Activated effector memory CD4-positive, alpha-beta T cell treated with Interleukin-2 at 50 U/mL for 16 hours (primary cell): Measurements from ENCODE around the gene GABRA4.

Experiments used
- DNase-seq: peaks from one replicate; pipeline ENCODE4 v3.0.0-alpha.2; 2020

GABRA4 gene

DNA sequence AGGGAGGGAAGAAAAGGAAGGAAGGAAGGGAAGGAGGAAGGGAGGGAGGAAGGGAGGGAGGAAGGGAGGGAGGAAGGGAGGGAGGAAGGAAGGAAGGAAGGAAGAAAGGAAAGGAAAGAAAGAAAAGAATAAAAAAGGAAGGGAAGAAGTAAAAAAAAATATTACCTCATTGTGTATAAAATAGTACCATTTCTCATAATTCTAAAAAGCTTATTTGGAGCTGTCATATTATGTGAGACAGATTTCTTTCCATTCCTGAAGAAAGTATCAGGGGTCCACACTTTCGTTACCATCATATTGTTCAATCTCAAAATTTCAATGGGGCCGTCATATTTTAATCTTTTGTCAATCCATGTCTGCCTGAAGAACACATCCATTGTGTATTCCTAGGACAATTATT is 16.1 kb downstream of the GABRA4 start:
- no peak for DNase-seq

DNA sequence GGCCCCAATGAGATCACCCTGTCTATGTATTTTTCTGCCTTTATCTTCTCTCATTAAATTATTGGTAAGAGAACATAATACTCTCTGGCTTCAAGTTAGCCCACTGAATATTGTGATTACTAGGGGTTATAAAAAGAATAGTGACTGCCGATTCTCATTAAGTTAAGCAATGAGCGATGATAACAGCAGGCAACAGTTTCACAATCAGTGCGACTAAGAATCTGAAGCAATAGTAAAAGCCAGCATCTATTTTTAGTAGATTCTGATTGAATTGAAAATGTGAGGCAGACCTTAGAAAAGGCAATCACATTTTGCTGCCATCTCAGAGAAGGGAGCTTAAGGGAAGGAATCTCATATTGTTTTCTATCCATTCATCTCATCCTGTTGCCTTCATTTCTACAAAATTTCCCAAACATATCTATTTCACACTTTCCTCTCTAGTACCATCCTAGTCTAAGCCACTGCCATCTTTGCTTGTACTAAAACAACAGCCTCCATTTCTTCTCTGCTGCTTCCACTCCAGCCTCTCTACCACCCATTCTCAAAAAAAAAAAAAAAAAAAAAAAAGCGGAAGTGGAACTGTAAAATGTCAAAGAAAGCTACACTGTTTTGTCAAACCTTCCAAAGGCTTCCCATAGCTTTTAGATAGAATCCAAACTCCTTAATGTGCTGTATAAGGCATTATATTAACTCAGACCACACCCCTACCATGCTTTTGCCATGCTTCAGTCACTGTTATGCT is 17.4 kb downstream of the GABRA4 start:
- DNase-seq = no peak

DNA sequence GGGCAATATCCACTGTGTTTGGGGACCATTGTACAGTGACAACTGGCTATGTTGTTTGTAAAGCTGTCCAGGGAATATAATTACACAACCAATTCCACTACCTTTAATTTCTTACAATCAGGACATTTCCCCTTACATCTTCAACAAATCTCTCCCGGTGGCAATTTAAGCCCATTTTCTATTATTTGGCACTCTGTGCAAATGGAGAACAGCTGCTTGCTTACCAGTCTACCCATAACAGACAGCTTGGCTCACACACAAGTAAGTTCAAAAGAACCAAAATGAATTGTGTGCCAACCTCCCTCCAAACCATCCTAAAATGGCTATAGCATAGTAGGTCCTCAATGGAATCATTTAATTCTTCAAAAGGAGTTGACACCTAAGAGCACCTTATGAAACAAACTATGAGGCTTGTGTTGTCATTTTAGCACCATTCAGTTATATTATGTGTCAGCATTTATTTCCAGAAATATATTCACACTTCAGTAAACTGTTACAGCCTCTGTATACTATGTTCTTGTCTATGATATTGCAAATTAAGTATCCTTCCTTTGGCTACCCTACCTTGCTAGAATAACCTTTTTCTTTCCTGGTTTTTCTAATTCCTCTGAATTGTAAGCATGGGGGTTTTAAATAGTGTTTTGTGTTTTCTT is 18.4 kb downstream of the GABRA4 start:
- no peak for DNase-seq

DNA sequence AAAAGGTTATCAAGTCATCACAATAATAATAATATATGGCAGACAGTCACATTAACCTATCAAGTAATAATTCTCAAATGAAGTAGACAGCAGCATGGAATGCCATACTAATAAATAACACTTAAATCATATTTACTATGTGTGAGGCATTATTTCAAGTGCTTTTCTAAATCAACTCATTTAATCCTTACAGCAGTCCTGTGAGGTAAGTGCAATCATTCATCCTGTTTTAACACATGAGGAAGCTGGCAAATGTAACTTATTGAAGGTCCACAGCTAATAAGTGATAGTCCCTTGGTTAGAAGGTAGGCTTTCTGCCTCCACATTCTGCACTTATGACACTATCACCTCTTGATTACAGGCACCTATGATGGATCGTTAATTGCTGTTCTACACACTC is 24.5 kb downstream of the GABRA4 start:
- no peak for DNase-seq

DNA sequence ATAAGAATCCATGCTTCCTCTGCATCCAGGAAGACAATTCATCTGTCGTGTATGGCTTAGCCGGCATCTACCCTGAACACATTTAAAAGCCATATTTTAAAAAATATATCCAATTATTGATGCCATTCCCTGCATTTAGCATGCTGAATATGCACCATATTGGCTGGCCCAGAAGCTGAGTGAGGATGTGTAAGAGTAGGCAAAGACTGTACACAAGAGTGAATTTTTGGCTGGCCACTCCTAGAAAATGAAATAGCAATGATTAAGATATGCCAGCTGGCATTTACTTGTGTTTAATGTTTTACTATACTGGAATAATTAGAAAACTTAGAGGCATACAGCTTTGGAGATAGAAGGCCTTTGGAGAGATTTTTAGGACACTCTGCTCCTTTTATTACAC is 25.8 kb downstream of the GABRA4 start:
- no peak for DNase-seq

DNA sequence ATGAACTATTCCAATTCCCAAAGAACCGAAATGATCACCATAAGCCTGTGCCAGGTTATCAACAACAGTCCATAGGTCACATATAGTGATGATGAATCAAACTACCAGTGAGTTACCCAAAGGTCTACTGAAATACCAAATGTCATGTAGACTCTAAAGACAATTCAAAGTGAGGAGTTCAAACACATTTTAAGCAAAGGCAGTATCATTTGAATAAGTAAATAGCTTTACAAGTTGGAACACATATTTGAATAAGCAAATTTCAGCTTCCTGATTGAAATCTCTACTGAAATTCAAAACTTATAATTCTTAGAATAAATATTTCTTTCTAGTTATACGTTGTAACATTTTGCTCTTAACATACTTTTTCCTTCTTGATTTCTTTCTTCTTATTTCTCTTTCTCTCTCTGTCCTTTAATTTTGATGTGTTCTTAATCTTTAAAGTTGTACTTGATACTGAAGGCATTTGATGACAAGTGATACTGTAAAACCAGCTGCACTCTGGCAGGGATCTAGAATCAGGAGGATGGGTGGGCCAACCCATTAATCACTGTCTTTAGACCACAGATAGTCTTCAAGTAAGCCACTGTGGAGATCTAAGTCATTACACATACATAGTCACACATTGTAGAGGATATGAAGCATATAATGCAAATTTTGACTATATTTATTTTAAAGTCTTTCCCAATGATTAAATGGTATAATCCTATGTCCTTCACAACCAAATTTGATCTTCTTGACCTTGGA is 34.5 kb downstream of the GABRA4 start:
- DNase-seq = no peak

DNA sequence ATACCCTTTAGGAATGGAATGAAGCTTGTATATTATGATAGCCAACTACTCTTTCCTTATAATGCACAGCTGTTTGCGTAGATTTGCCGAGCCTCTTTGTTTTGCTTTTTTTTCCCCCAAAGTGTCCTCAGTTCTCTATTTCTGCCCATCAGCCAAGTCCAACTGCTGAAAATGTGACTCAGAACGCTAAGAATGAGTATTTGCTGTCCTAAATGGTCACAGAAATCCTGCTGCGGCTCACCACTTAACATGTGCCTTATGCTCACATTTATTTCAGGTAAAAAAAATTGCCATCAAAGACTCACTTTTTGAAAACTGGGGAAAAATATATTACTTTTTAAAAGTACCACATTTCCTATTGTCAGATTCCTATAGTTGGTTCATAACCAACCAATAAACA is 36.9 kb downstream of the GABRA4 start:
- no peak for DNase-seq

DNA sequence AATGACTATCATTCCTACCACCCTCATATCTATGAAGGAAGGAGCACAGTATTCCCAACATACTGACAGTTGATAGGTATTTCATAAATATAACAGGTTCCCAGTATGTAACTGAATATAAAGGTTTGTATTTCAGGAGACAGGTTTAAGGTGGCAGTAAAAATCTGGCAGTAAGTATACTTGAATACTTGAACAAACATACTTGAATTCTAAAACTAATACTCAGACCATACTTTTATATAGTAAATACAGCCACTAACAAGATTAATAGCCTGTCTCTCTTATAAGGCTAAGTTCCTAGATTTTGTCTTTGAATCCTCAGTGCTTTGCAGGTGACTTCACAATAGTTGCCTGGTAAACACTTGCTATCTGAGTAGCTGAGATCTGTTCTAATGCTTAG is 37.8 kb downstream of the GABRA4 start:
- DNase-seq = no peak

DNA sequence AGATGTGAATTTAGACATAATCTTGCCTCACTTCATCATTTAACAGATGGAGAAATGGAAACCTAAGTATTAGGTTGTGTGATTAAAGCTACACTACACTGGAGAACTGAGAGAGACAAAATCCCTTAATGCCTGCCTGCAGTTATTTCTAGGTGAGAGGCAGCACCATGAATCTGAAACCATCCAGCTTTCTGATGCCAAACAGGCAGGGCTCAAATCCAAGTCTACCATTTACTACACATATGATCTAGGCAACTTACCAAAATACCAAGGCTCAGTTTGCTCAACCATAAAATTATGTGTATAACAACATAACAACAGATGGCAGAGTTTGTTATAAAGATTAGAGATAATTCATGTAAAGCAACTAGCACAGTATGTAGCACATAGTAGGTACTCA is 38.7 kb downstream of the GABRA4 start:
- no peak for DNase-seq

DNA sequence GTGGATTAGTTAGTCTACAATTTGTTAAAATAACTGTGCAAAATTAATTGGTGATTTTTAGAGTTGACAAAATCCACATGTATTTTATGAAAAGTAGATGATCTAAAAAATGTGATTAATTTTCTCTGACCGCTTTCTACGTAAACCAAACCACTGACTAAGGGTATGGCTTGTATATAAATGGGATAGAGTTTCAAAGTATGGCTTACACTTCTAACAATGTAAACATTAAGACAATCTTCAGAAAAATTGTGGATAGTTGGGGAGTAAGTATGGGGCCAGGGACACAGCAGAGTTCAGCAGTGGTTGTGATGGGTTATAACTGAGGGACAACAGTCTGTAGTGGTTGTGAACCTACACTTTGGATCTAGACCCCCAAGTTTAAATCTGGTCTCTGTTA is 39.8 kb downstream of the GABRA4 start:
- no peak for DNase-seq

DNA sequence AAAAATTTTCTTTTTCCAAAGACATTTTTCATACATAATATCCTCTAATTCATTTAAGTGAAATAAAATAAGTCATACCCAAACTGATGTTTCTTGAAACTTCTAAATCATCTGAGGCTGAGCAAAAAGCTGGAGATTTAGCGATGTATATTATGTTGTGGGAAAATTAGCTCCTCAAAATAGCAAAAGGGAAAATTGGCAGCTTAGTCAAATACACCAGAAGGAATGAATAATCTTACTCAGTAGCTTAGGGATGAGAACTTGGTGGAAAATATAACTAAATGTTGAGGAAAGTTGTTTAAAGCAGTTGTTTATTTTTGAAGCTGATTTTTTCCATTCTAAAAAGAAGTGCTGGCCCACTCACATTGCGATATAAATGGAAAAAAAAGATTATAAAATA is 40.9 kb downstream of the GABRA4 start:
- DNase-seq = no peak

DNA sequence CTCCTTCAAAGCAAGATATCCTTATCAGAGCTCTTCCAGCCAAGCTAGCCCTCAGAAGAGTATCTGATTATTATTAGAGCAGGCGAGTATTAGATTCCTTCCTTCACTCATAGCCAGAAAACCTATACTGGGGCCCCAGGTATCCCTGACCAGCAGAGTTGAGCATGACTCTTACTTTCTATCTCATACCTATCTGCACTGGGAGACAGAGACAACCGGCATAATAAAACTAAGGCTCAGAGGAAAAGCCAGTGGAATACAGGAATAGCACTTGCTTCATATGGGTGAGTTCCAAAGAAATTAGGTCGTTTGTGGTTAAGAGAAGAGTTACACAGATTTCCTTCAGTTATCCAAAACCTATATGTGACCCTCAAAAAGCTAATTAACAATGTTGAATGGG is 42.6 kb downstream of the GABRA4 start:
- no peak for DNase-seq

DNA sequence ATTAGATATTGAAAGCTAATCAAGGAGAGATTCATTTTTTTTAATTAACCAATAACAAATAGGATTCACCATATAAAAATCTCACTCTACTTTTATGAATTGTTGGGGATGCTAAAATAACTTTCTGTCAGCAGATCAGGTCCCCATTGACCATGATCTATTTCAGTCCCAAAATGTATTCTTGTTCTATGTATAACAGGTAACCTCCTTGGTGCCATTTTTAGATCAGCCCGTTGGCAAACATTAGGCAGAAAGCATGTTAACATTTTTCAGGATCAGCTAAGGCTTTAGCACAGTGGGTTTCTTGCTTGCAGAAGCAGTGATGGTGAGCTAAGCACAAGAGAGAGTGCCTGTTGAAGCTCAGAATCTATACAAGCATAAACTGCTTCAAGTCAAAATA is 43.6 kb downstream of the GABRA4 start:
- DNase-seq = no peak

DNA sequence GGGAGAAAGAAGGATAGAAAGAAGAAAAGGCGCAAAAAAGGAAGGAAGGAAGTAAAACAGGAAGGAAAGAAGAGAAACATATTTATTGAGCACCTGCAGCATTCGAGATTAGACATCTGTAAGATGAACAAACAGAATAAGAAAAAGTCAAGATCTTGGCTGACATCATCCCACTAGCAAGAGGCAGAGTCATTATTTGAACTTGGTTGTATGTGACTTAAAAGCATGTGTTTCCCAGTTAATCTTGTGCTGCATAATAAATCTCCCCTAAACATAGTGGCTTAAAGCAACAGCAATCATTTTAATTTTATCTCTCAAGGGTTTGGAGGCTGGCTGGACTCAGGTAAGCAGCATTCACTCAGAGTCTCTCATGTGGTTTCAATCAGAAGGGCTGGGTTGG is 45.8 kb downstream of the GABRA4 start:
- no peak for DNase-seq

DNA sequence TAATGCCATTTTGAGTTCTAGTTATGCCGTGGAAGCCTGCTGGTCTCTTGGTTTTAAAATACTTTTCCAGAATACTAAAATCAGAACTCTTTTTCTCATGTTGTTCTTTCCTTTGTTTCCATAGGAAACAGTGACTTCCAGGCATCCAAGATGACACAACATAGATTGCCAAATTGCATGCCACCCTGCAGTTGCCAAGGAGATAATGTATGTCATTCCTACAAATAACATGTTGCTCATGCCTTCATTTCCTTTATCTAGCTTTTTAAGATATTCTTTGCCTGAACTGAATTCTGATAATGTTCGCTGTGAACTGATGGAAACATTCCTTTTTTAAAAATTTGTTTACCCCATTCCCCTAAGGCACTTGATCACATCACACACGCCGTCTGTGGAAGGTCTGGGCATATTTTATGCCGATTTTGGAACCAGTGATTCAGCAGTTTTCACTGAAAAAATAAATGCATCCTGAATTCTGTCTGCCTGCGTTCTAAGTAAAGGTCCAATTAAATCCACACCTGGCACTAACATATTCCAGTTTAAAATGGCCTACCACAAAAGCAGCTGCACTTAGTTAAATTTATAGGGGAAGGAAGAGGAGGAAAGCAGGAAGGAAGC is 46.4 kb downstream of the GABRA4 start:
- DNase-seq = no peak

DNA sequence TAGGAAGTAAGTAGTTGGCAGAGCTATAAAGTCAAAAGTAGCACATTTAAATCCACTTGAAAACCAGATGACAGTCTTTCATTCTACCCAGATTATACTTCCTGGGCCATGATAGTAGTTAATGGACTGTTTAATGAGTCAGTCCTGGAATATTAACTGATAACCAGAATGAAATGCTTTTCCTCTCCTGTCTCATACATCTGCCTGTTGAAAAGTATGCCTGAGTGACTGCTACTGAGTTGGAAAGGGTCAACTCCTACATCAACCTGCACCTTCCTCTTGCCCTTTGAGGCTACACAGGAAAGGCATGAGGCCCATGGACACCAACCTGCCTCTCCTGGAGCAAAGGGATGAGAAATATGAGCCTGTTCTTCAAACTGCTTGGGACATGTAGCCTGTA is 48.3 kb downstream of the GABRA4 start:
- DNase-seq = no peak

DNA sequence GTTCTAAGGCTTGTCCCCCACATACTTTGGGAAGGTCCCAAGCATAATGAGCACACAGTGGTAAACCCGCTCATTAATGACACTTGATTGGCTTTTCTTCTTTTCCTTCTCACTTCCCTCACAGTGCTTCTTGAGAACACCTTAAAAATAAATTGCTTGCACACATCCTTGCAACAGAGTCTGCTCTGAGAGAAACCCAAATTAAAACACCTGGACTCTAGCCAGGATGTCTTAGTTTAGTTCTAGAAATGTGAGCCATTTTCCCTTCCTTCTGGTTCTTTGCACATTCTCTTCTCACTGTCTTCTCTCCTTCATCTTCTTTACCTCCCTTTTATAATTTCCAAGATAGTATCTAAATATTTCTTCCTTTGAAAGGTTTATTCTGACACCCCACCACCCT is 49.0 kb downstream of the GABRA4 start:
- no peak for DNase-seq

DNA sequence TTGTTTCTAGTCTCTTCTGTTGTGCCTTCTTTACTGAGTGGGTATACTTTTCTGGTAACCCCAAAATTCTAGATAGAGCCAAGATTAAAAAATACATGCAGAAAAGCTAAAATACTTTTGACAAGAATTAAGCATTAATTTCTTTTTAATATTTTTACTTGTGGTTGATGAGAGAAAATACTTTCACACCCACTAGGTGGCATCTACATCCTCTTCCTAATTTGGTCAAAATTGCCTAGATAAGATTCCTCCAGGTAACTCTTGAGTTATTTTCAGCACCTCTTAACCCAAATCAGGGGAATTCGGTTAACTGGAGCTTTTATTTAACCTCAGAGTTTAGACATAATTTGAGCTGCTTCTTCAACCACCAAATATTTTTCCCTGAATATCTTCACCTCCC is 55.9 kb downstream of the GABRA4 start:
- DNase-seq = no peak

DNA sequence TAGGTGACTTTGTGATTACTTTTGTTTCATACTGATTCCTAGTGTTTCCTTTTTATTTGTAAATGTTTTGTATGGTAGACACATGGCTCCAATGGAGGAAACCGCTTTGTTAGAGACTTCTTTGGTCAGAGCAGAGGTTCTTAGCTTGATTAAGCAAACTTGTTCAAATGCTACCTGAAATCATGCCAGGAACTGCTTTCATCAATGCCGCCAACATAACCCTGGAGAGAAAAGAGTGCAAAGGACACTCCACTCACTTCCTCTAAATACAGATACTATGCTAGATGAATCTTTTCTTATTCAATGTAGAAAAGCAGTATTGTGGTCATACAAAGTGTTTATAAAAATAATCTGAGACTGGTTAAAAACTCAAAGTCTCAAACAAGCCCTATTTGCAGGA is 58.7 kb downstream of the GABRA4 start:
- no peak for DNase-seq

DNA sequence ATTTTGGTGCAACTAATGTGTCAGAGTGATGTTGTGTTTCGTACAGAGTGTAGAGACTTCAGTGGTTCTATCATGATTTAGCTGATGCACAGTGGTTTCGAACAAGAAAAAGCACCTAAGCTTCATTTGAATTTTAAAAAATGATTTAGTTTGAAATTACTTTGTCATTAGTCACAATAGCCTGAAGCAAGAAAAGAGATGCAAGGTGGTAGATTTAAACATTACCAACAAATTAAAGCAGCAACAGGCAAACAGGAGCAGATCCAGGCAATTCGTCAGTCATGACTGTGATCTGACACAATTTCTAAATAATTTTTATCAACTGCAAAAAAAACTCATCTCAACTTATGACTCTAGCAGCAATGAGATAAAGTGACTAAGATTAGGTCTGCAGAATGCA is 59.7 kb downstream of the GABRA4 start:
- DNase-seq = no peak

DNA sequence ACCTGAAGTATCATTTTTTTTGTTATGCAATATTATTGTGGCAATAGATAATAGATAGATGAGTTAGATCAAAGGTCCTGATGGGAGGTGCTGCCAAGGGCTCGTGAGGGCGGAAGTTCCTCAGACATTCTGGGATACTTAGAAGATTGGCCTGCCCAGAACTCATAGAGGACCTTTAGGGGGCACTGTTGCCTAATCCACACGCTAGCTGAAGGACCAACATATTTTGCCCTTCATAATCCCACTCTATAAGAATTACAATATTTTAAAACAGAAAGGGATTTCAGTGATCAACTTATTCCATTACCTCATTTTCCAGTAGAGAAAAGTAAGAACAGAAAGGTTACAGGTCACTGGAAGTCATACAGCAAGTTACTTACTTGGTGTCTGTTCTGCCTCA is 61.4 kb downstream of the GABRA4 start:
- DNase-seq = no peak

DNA sequence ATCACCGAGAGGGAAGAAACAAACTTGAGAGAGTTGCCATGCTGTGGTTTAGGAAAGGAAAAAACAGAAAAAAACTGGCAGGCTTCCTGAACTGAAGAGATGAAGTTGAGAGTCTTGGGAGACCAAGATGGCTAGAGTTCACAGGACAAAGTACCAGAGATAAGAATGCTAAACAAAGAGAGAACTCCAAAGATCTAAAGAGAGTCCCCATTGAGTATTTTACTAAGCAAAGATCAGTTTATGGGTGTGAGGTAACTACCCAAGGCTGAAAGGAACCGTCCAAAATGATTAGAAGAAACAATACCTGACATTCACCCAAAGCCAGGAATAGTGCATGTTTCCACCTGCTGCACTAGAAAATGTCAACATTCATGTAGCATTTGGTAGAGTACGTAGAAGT is 62.5 kb downstream of the GABRA4 start:
- no peak for DNase-seq

DNA sequence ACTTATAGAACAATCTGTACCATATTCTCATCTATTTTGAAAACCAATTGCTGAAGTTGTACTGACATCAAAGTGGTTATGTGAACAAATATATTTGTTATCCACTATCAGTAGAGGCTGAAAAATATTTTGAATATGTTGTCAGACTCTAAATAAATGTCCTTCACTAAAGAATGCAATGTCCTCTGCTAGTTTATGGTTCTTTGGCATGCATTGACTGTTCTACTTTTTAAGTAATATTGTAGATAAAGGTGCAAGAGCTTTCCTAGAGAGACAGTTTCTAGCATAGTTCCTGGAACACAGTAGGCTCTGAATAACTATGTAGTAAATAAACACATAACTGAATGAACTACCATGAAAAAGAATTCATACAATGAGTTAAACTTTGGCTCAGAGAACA is 66.2 kb downstream of the GABRA4 start:
- no peak for DNase-seq
